ENCODE results near the gene TRAK2.

DNA sequence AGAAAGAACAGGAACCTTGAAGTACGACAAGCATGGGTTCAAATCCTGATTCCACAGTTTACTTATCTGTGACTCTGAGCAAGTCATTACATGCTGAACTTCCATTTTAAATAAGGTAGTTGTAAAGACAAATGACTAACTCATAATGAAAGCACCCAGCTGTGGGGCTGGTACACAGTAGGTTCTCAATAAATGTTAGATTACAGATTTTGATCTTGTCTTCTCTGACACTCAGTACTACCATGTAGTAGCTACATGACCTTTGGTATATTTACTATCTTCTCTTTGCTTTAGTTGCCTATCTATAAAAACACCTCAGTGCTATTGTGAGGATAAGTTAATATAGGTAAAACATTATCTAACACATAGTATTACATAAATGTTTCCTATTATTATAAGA, 3.2 kb downstream of the TRAK2 start:
- TF ChIP-seq, protein P1, sequence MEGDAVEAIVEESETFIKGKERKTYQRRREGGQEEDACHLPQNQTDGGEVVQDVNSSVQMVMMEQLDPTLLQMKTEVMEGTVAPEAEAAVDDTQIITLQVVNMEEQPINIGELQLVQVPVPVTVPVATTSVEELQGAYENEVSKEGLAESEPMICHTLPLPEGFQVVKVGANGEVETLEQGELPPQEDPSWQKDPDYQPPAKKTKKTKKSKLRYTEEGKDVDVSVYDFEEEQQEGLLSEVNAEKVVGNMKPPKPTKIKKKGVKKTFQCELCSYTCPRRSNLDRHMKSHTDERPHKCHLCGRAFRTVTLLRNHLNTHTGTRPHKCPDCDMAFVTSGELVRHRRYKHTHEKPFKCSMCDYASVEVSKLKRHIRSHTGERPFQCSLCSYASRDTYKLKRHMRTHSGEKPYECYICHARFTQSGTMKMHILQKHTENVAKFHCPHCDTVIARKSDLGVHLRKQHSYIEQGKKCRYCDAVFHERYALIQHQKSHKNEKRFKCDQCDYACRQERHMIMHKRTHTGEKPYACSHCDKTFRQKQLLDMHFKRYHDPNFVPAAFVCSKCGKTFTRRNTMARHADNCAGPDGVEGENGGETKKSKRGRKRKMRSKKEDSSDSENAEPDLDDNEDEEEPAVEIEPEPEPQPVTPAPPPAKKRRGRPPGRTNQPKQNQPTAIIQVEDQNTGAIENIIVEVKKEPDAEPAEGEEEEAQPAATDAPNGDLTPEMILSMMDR (conservative IDR thresholded peaks at IDR 0.05 in 1 of 2, IDR thresholded peaks at IDR 0.05 in 1 of 2; ENCODE audit: extremely low read depth in 1 of 2, insufficient read depth in 1 of 2, low read depth in 1 of 2, low read length in 2 of 2): no peak
- TF ChIP-seq EZH2 (IDR thresholded peaks at IDR 0.05; ENCODE audit: borderline replicate concordance, low read length): no peak

All from mammary epithelial cell (primary cell).